Thymus (tissue), 11 donors: ENCODE data around the gene HRH2. TPM values are rescaled to one million over a fixed set of nuclear protein-coding genes. Genes with fewer than 3 reads are reported as not detected.
A peak's percentile ranks its signal among the peaks of the same experiment; 100 is the strongest.

ENCODE experiments used
- DNase-seq, 9 donors: peaks; one replicate each; pipeline ENCODE4 v3.0.0-alpha.2; 2013; ENCODE audit warnings: low spot score in 9 of 9, low read depth in 6 of 9, missing footprints in 1 of 9
- H3K27ac ChIP-seq, 2 donors: one replicate each; pipeline ENCODE4 v1.5.1; 2013; ENCODE audit warnings: control low read depth in 1 of 2, low read depth in 1 of 2, low read length in 1 of 2, mild to moderate bottlenecking in 1 of 2, moderate library complexity in 1 of 2
- H3K27me3 ChIP-seq, 2 donors: one replicate each; pipeline ENCODE4 v1.5.1; 2013; ENCODE audit warnings: low read length in 1 of 2; ENCODE audit not compliant: control insufficient read depth in 2 of 2, insufficient read depth in 1 of 2
- H3K36me3 ChIP-seq, 2 donors: one replicate each; pipeline ENCODE4 v1.5.1; 2013; ENCODE audit warnings: low read length in 1 of 2, mild to moderate bottlenecking in 1 of 2, moderate library complexity in 1 of 2; ENCODE audit not compliant: control insufficient read depth in 2 of 2, insufficient read depth in 2 of 2
- H3K4me1 ChIP-seq, 2 donors: one replicate each; pipeline ENCODE4 v1.5.1; 2013; ENCODE audit warnings: low read length in 2 of 2; ENCODE audit not compliant: control insufficient read depth in 2 of 2, insufficient read depth in 2 of 2
- H3K4me3 ChIP-seq, 2 donors: one replicate each; pipeline ENCODE4 v1.5.1; 2013; ENCODE audit warnings: low read length in 2 of 2, control low read depth in 1 of 2, mild to moderate bottlenecking in 1 of 2
- H3K9me3 ChIP-seq, 2 donors: one replicate each; pipeline ENCODE4 v1.5.1; 2013; ENCODE audit warnings: low read length in 1 of 2, mild to moderate bottlenecking in 1 of 2; ENCODE audit not compliant: control insufficient read depth in 2 of 2, insufficient read depth in 1 of 2
- WGBS: extraction: QIAGEN DNeasy Blood & Tissue Kit; methylation state at CpG from one replicate; pipeline ENCODE4 v1.1.7; 2013; 5-methylcytosine and 5-hydroxymethylcytosine counted together
- polyA plus RNA-seq: library from polyadenylated mRNA; stranded (reverse); fragments of 200-250 nt; gene quantifications from one replicate; pipeline ENCODE4 v1.2.3, GENCODE V29; 2013
- total RNA-seq: library from RNA; stranded (reverse); fragments of 120-200 nt; gene quantifications from one replicate; pipeline ENCODE4 v1.2.4, GENCODE V29; 2013
- donor health status: healthy.

Gene HRH2
- total and polyA plus RNA-seq, 2 donors = 4.2 to 5.2 TPM

- peaks cover 59 to 71% of the 10 kb centered on the region in 2 donors for H3K4me1 ChIP-seq
- DNase-seq = no peak
- WGBS = 96% methylated on average over 4 of the region's 4 CpGs
- peaks cover 0 to 16% of the 10 kb centered on the region in 2 donors for H3K27me3 ChIP-seq
- H3K27ac ChIP-seq = peak overlapping the region; percentile 55 to 85
- peaks cover 0 to 6% of the 10 kb centered on the region in 2 donors for H3K36me3 ChIP-seq
- peaks cover 4 to 12% of the 10 kb centered on the region in 2 donors for H3K9me3 ChIP-seq
- no peak overlapping the region for H3K4me3 ChIP-seq
Measured at GRCh38 chr5:175653763-175654162, 4.1 kb upstream of the HRH2 start.

DNA sequence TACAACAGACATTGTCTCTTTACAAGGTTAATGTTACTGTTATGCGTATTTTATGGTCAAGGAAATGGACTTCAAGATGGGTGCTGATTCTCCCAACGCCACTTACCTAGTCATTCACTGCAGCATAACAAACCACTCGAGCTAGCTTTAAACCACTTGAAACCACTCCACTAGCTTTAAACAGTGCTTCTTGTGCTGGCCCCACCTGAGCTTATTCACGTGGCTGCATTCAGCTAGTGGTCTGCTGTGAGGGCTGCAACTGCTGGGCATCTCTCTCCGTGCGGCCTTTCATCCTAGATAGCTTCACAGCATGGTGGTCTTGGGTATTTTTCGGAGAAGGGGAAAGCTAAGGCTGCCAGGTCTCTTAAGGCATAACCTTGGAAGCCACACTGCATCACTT, 3.5 kb upstream of the HRH2 start:
- Histone ChIP-seq H3K27ac (no peak overlapping the region), H3K27me3 (peaks cover 0 to 16% of the 10 kb centered on the region in 2 donors), H3K4me3 (no peak overlapping the region), H3K9me3 (peaks cover 4 to 11% of the 10 kb centered on the region in 2 donors), H3K36me3 (peaks cover 0 to 6% of the 10 kb centered on the region in 2 donors), H3K4me1 (peaks cover 63 to 76% of the 10 kb centered on the region in 2 donors)
- WGBS = 73% methylated on average over 7 of the region's 7 CpGs
- no peak for DNase-seq

GRCh38 chr5:175654807-175655206, 3.1 kb upstream of the HRH2 start:
- Histone ChIP-seq H3K4me3 (no peak overlapping the region), H3K36me3 (peaks cover 0 to 2% of the 10 kb centered on the region in 2 donors), H3K27ac (no peak overlapping the region), H3K9me3 (peaks cover 2 to 6% of the 10 kb centered on the region in 2 donors), H3K27me3 (peaks cover 0 to 16% of the 10 kb centered on the region in 2 donors), H3K4me1 (peaks cover 63 to 80% of the 10 kb centered on the region in 2 donors)
- no peak for DNase-seq
- WGBS = 88% methylated on average over 8 of the region's 8 CpGs

GRCh38 chr5:175655411-175655810, 2.5 kb upstream of the HRH2 start:
- Histone ChIP-seq H3K27ac (no peak overlapping the region), H3K4me3 (no peak overlapping the region), H3K9me3 (peaks cover 0 to 3% of the 10 kb centered on the region in 2 donors), H3K4me1 (peaks cover 63 to 80% of the 10 kb centered on the region in 2 donors), H3K36me3 (peaks cover 0 to 2% of the 10 kb centered on the region in 2 donors), H3K27me3 (peaks cover 0 to 16% of the 10 kb centered on the region in 2 donors)
- DNase-seq = no peak
- WGBS = 72% methylated on average over 2 of the region's 2 CpGs

DNA sequence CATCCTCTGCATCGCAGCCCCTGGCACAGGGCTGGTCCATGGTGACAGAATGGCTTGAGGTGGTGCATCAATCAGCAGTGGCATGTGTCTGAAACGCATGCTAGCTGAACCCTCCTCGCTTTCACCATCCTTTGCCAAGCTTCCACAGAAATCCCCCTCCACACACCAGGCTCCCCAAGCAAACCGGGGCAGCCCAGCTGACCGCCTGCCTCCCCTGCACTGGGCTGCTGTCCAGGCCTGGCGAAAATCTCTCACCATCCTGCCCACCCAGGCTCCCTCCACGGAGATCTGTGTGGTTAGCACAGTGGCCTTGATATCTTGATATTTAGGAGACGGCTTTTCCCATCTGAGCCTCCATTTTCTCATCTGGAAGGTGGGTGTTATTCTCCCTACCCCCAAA, 905 bp upstream of the HRH2 start:
- no peak for DNase-seq
- peaks cover 0 to 16% of the 10 kb centered on the region in 2 donors for H3K27me3 ChIP-seq
- H3K36me3 ChIP-seq = peaks cover 0 to 6% of the 10 kb centered on the region in 2 donors
- H3K9me3 ChIP-seq = peaks cover 0 to 3% of the 10 kb centered on the region in 2 donors
- peak overlapping the region in 1 of 2 donors; percentile 7 for H3K27ac ChIP-seq
- no peak overlapping the region for H3K4me3 ChIP-seq
- whole genome bisulfite sequencing = 91% methylated on average over 8 of the region's 8 CpGs
- peaks cover 51 to 66% of the 10 kb centered on the region in 2 donors for H3K4me1 ChIP-seq

DNA sequence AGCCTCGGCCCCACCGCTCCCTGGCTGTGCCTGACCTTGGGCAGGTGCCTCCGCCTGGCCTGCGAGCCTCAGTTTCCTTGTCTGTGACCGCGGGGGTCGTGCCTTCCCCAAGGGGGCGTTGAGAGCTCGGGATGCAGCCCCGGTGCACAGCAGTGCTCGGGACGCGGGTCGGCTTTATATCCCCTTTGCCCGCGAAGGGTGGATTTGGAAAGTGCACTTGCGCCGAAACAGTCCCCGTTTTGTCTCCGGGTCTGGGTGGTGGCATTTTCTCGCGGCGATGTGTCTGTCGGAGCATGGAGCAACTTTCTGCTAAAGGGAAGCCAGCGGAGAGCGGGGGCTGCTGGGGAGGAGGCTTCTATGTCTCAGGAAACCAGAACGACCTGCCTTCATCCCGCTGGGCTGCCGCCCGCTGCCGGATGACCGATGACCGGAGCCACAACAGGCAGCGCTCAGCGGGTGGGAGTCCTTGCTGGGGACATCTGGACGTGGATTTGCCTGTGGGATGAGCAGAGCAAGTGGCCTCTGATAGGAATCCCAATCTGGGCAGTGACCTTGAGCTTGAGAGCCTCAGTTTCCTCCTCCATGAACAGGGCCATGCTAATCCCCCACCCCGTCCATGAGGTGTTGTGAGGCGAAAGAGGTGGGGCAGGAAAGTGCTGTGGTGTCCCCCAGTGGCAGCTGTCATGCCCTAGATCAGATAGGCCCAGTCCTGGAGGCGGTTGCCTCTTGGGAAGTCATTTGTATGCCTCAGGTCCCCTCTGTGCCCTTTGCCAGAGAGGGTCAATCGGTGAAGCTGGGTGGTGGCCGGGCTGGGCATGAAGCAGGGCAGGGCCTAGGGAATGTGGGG, 651 bp downstream of the HRH2 start:
- WGBS = 4% methylated on average over 41 of the region's 41 CpGs
- Histone ChIP-seq H3K27ac (peak overlapping the region; percentile 26 to 78), H3K4me1 (peaks cover 41 to 56% of the 10 kb centered on the region in 2 donors), H3K4me3 (peak overlapping the region; percentile 83 to 87), H3K27me3 (peaks cover 0 to 16% of the 10 kb centered on the region in 2 donors), H3K9me3 (peaks cover 0 to 3% of the 10 kb centered on the region in 2 donors), H3K36me3 (peaks cover 0 to 6% of the 10 kb centered on the region in 2 donors)
- DNase-seq = peak in 2 of 9 donors; percentile 32 to 63

DNA sequence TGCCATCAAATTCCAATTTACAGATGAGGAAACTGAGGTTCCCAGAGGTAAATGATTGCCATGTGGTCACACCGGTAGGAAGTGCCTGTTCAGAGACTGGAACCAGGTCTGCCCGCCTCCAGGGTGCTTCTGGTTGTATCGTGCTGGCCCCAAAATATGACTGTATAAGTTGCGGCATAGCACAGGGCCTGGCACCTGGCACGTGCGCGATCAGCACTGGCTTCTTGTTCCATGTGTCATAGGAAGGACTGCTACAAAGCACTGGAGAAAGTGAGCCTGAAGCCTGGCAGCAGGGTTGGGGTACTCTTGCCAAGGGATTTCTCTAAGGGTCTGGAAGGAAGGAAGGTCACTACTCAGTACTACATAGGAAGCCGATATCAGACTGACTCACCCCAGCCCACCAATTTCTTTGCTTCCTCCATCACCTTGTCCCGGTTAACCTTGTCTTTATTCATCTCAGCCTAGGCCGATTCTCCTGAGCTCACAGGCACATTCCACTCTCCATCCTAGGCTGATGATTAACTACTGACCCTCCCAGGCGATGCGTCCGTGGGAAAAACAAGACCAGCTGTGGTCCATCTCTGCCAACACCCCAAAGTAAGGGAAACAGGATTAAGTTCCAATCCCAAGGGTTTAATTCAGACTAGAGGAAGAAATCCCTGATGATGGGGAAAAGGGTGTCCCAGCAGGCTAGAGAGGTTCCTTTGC, 1.8 kb downstream of the HRH2 start:
- 92% methylated on average over 13 of the region's 13 CpGs for WGBS
- Histone ChIP-seq H3K4me3 (no peak overlapping the region), H3K27me3 (peaks cover 0 to 16% of the 10 kb centered on the region in 2 donors), H3K4me1 (peaks cover 35 to 54% of the 10 kb centered on the region in 2 donors), H3K36me3 (peaks cover 0 to 6% of the 10 kb centered on the region in 2 donors), H3K9me3 (peaks cover 0 to 3% of the 10 kb centered on the region in 2 donors), H3K27ac (no peak overlapping the region)
- DNase-seq = no peak

- no peak for DNase-seq
- H3K36me3 ChIP-seq = peaks cover 0 to 9% of the 10 kb centered on the region in 2 donors
- no peak overlapping the region for H3K4me3 ChIP-seq
- H3K9me3 ChIP-seq = no peaks in the 10 kb centered on the region
- peaks cover 23 to 52% of the 10 kb centered on the region in 2 donors for H3K4me1 ChIP-seq
- peaks cover 0 to 3% of the 10 kb centered on the region in 2 donors for H3K27me3 ChIP-seq
- H3K27ac ChIP-seq = no peak overlapping the region
- WGBS = 78% methylated on average over 16 of the region's 16 CpGs
Measured at GRCh38 chr5:175663186-175664184, 5.6 kb downstream of the HRH2 start.
